ENCODE data around the gene MED15.
"Not testable (repeated sequence)": the region's sequence is repeated elsewhere in the genome, so short reads cannot be mapped to it uniquely, and the experiment has no call there.

Gene MED15

DNA sequence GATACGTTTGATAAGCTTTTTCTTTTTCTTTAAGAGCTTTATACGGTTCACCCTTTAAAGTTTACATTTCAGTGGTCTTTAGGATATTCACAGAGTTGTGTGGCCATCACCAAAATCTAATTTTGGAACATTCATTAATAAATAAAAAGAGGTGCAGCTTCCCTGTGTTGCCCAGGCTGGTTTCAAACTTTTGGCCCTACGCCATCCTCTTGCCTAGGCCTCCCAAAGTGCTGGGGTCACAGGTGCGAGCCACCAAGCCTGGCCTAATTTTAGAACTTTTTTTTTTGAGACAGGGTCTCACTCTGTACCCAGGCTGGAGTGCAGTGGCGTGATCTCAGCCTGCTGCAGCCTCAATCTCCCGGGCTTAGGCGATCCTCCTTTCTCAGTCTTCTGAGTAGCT lies 30.6 kb downstream of the MED15 start:
- TF ChIP-seq, protein P1, sequence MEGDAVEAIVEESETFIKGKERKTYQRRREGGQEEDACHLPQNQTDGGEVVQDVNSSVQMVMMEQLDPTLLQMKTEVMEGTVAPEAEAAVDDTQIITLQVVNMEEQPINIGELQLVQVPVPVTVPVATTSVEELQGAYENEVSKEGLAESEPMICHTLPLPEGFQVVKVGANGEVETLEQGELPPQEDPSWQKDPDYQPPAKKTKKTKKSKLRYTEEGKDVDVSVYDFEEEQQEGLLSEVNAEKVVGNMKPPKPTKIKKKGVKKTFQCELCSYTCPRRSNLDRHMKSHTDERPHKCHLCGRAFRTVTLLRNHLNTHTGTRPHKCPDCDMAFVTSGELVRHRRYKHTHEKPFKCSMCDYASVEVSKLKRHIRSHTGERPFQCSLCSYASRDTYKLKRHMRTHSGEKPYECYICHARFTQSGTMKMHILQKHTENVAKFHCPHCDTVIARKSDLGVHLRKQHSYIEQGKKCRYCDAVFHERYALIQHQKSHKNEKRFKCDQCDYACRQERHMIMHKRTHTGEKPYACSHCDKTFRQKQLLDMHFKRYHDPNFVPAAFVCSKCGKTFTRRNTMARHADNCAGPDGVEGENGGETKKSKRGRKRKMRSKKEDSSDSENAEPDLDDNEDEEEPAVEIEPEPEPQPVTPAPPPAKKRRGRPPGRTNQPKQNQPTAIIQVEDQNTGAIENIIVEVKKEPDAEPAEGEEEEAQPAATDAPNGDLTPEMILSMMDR (IDR thresholded peaks at IDR 0.05; ENCODE audit: insufficient read depth, low read length, missing control alignments), result no peak
- no peak overlapping the region for H3K4me3 ChIP-seq (ENCODE audit: low read depth, low read length)
- no peak for DNase-seq (ENCODE audit: low read depth, low spot score)
- ChIA-PET POLR2A (no interaction called here), CTCF (interaction anchor here (0.8 to 2.5 kb wide), 6 partner anchors 9 to 60 kb away, joined by 3 to 27 read pairs (median 3); no protein-coding TSS in a partner anchor)

GRCh38 chr22:20538875-20539274 lies 31.5 kb downstream of the MED15 start:
- CTCF ChIA-PET, result interaction anchor here (1.3 to 2.5 kb wide), 3 partner anchors 22 to 29 kb away, joined by 3 to 27 read pairs (median 4); no protein-coding TSS in a partner anchor
- H3K4me3 ChIP-seq (ENCODE audit: low read depth, low read length); DNase-seq (ENCODE audit: low read depth, low spot score); POLR2A ChIA-PET: not testable (repeated sequence)

DNA sequence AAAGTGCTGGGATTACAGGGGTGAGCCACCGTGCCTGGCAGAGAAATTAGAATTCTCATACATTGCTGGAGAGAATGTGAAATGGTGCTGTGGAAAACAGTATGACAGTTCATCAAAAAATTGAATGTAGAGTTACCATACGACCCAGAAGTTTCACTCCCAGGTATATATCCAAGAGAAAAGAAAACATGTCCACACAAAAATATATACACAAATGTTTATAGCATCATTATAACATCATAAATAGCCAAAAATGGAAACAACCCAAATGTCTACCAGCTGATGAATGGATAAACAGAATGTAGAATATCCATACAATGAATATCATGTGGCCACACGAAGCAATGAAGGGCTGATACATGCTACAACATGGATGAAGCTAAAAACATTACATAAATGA lies 34.6 kb downstream of the MED15 start:
- POLR2A ChIA-PET, result no interaction called here
- CTCF ChIA-PET, result interaction anchor here (1.4 to 27.3 kb wide), 2 partner anchors 10 to 30 kb away, joined by 5 to 505 read pairs; no protein-coding TSS in a partner anchor
- no peak for DNase-seq (ENCODE audit: low read depth, low spot score)
- no peak overlapping the region for H3K4me3 ChIP-seq (ENCODE audit: low read depth, low read length)
- TF ChIP-seq, protein P1 (IDR thresholded peaks at IDR 0.05; ENCODE audit: insufficient read depth, low read length, missing control alignments), result no peak

- no peak overlapping the region for H3K4me3 ChIP-seq (ENCODE audit: low read depth, low read length)
- TF ChIP-seq, protein P1 (IDR thresholded peaks at IDR 0.05; ENCODE audit: insufficient read depth, low read length, missing control alignments), result no peak
- no peak for DNase-seq (ENCODE audit: low read depth, low spot score)
- CTCF ChIA-PET, result interaction anchor here (1.4 to 27.3 kb wide), 3 partner anchors 10 to 30 kb away, joined by 3 to 505 read pairs (median 5); no protein-coding TSS in a partner anchor
- POLR2A ChIA-PET, result interaction anchor here (1.1 kb wide), 1 partner anchor 11 kb away, joined by 3 read pairs; no protein-coding TSS in a partner anchor
These were observed 35.3 kb downstream of the MED15 start for GRCh38 chr22:20542736-20543135.

DNA sequence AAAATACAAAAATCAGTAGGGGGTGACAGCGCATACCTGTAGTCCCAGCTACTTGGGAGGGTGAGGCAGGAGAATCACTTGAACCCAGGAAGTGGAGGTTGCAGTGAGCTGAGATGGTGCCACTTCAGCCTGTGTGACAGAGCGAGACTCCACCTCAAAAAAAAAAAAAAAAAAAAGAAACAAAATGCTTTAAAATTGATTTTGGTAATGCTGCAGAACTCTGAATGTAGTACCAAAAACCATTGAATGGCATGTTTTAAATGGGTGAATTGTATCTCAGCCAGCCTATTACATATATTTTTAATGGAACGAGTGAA lies 37.9 kb downstream of the MED15 start:
- not testable (repeated sequence) for DNase-seq (ENCODE audit: low read depth, low spot score); H3K4me3 ChIP-seq (ENCODE audit: low read depth, low read length)
- ChIA-PET CTCF (interaction anchor here (27.3 kb wide), 1 partner anchor 27 kb away, joined by 505 read pairs; no protein-coding TSS in a partner anchor), POLR2A (interaction anchor here (0.8 to 1.5 kb wide), 2 partner anchors 14 to 31 kb away, joined by 4 read pairs; no protein-coding TSS in a partner anchor)

GRCh38 chr22:20545681-20546521 lies 38.5 kb downstream of the MED15 start:
- no peak for DNase-seq (ENCODE audit: low read depth, low spot score)
- no peak overlapping the region for H3K4me3 ChIP-seq (ENCODE audit: low read depth, low read length)
- ChIA-PET CTCF (interaction anchor here (0.8 to 27.3 kb wide), 3 partner anchors 10 to 49 kb away, joined by 3 to 505 read pairs (median 3); no protein-coding TSS in a partner anchor), POLR2A (interaction anchor here (1.5 kb wide), 1 partner anchor 15 kb away, joined by 4 read pairs; no protein-coding TSS in a partner anchor)
- TF ChIP-seq, protein P1 (IDR thresholded peaks at IDR 0.05; ENCODE audit: insufficient read depth, low read length, missing control alignments), result no peak

- CTCF ChIA-PET, result interaction anchor here (0.8 to 27.3 kb wide), 3 partner anchors 11 to 50 kb away, joined by 3 to 505 read pairs (median 3); no protein-coding TSS in a partner anchor
- no peak overlapping the region for H3K4me3 ChIP-seq (ENCODE audit: low read depth, low read length)
- TF ChIP-seq, protein P1 (IDR thresholded peaks at IDR 0.05; ENCODE audit: insufficient read depth, low read length, missing control alignments), result no peak
- no peak for DNase-seq (ENCODE audit: low read depth, low spot score)
- POLR2A ChIA-PET, result interaction anchor here (1.0 to 1.5 kb wide), 2 partner anchors 15 kb away, joined by 3 to 4 read pairs; no protein-coding TSS in a partner anchor
These were observed 39.1 kb downstream of the MED15 start for GRCh38 chr22:20546541-20546950.
